ENCODE data around the gene BBIP1. TPM values are rescaled to one million over a fixed set of nuclear protein-coding genes. Genes with fewer than 3 reads are reported as not detected.

BBIP1 gene
- total and polyA plus RNA-seq, 3 donors from 2014 or later, result 41.8 to 202 (median 57.7) TPM

- H3K4me1 ChIP-seq, result peaks cover 5% of the 10 kb centered on the region
- intact Hi-C loops (cut with DNase I; ENCODE audit: low total_unique reads), result no loop called here
- no peak for TF ChIP-seq POLR2A (IDR thresholded peaks at IDR 0.05)
- no peak for TF ChIP-seq CTCF (IDR thresholded peaks at IDR 0.05)
Measured at GRCh38 chr10:110965216-110965615, 46.2 kb upstream of the BBIP1 start.

GRCh38 chr10:110964681-110965080, 45.7 kb upstream of the BBIP1 start:
- peaks cover 8% of the 10 kb centered on the region for H3K4me1 ChIP-seq
- TF ChIP-seq CTCF (IDR thresholded peaks at IDR 0.05), result no peak

More at GRCh38 chr10:110965216-110965615, 46.2 kb upstream of the BBIP1 start:
- DNase-seq, result no peak
- Histone ChIP-seq H3K4me3 (no peak overlapping the region), H3K27ac (no peak overlapping the region), H3K9me3 (no peaks in the 10 kb centered on the region), H3K27me3 (no peaks in the 10 kb centered on the region), H3K36me3 (ENCODE audit: low read depth, missing control alignments) (no peaks in the 10 kb centered on the region)

GRCh38 chr10:110963162-110963561, 44.2 kb upstream of the BBIP1 start:
- 43 to 56% methylated on average over 2 of the region's 2 CpGs for WGBS, 2 donors
- Histone ChIP-seq H3K4me1 (peaks cover 8% of the 10 kb centered on the region), H3K9me3 (no peaks in the 10 kb centered on the region), H3K27ac (no peak overlapping the region), H3K36me3 (ENCODE audit: low read depth, missing control alignments) (no peaks in the 10 kb centered on the region), H3K4me3 (no peak overlapping the region), H3K27me3 (no peaks in the 10 kb centered on the region)
- DNase-seq, result no peak
- TF ChIP-seq CTCF (IDR thresholded peaks at IDR 0.05) (no peak), POLR2A (IDR thresholded peaks at IDR 0.05) (no peak)
- intact Hi-C loops (cut with DNase I; ENCODE audit: low total_unique reads), result no loop called here

More at GRCh38 chr10:110964681-110965080, 45.7 kb upstream of the BBIP1 start:
- no peak for DNase-seq
- WGBS, 2 donors, result 87 to 89% methylated on average over 5 of the region's 5 CpGs
- H3K27ac ChIP-seq, result no peak overlapping the region
- intact Hi-C loops (cut with DNase I; ENCODE audit: low total_unique reads), result no loop called here
- H3K4me3 ChIP-seq, result no peak overlapping the region
- no peaks in the 10 kb centered on the region for H3K27me3 ChIP-seq
- no peaks in the 10 kb centered on the region for H3K36me3 ChIP-seq (ENCODE audit: low read depth, missing control alignments)
- no peaks in the 10 kb centered on the region for H3K9me3 ChIP-seq

- intact Hi-C loops (cut with DNase I; ENCODE audit: low total_unique reads), result no loop called here
- 71 to 78% methylated on average over 2 of the region's 2 CpGs for WGBS, 2 donors
- no peak for DNase-seq
- Histone ChIP-seq H3K36me3 (ENCODE audit: low read depth, missing control alignments) (no peaks in the 10 kb centered on the region), H3K4me1 (peaks cover 8% of the 10 kb centered on the region), H3K27ac (no peak overlapping the region), H3K27me3 (no peaks in the 10 kb centered on the region), H3K4me3 (no peak overlapping the region), H3K9me3 (no peaks in the 10 kb centered on the region)
- TF ChIP-seq CTCF (IDR thresholded peaks at IDR 0.05), result no peak
- TF ChIP-seq POLR2A (IDR thresholded peaks at IDR 0.05), result no peak
Measured at GRCh38 chr10:110962443-110962842, 43.5 kb upstream of the BBIP1 start.

- Histone ChIP-seq H3K27me3 (no peaks in the 10 kb centered on the region), H3K27ac (no peak overlapping the region), H3K4me3 (no peak overlapping the region), H3K9me3 (no peaks in the 10 kb centered on the region), H3K4me1 (peaks cover 8% of the 10 kb centered on the region), H3K36me3 (ENCODE audit: low read depth, missing control alignments) (no peaks in the 10 kb centered on the region)
- TF ChIP-seq CTCF (IDR thresholded peaks at IDR 0.05), result no peak
- TF ChIP-seq POLR2A (IDR thresholded peaks at IDR 0.05), result no peak
- intact Hi-C loops (cut with DNase I; ENCODE audit: low total_unique reads), result no loop called here
- WGBS, 2 donors, result 91 to 97% methylated on average over 1 of the region's 1 CpG
- DNase-seq, result no peak
Measured at GRCh38 chr10:110960333-110960712, 41.3 kb upstream of the BBIP1 start.
